Prostate gland (tissue), 2 donors: ENCODE data around the gene HNRNPH3.
"Not testable (repeated sequence)": the region's sequence is repeated elsewhere in the genome, so short reads cannot be mapped to it uniquely, and the experiment has no call there.

ENCODE experiments used
- POLR2A ChIP-seq: fragments of 450-650 bp; IDR thresholded peaks from one replicate; pipeline ENCODE4 v1.6.1; 2016; ENCODE audit warnings: antibody characterized with exemption, mild to moderate bottlenecking
- TF ChIP-seq, protein P1 (sequence below), 4 experiments: fragments of 200-600 bp in 2 of 4; fragments of 450-650 bp in 2 of 4; sonication (generic) in 2 of 4; IDR thresholded peaks; 1 replicate in 3 of 4; 2 replicates in 1 of 4; pipeline ENCODE4 v1.5.1; 2016 to 2019; ENCODE audit warnings: antibody characterized with exemption in 4 of 4, mild to moderate bottlenecking in 2 of 4, moderate library complexity in 2 of 4

DNA sequence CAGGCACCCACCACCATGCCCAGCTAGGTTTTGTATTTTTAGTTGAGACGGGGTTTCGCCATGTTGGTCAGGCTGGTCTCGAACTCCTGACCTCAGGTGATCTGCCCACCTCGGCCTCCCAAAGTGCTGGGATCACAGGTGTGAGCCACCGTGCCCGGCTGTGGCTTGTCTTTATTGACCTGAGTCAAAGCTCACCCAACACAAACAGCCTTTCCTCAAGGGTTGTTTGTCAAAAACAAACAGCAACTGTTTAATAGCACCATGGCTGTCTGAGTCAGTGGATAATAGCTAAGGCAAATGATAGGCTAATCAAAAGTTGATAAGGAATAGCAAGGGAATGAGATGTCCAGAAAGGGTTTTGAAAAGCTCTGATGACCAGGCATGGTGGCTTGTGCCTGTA lies 16.9 kb upstream of the HNRNPH3 start:
- TF ChIP-seq, protein P1, sequence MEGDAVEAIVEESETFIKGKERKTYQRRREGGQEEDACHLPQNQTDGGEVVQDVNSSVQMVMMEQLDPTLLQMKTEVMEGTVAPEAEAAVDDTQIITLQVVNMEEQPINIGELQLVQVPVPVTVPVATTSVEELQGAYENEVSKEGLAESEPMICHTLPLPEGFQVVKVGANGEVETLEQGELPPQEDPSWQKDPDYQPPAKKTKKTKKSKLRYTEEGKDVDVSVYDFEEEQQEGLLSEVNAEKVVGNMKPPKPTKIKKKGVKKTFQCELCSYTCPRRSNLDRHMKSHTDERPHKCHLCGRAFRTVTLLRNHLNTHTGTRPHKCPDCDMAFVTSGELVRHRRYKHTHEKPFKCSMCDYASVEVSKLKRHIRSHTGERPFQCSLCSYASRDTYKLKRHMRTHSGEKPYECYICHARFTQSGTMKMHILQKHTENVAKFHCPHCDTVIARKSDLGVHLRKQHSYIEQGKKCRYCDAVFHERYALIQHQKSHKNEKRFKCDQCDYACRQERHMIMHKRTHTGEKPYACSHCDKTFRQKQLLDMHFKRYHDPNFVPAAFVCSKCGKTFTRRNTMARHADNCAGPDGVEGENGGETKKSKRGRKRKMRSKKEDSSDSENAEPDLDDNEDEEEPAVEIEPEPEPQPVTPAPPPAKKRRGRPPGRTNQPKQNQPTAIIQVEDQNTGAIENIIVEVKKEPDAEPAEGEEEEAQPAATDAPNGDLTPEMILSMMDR (IDR thresholded peaks at IDR 0.05), result not testable (repeated sequence)
- not testable (repeated sequence) for TF ChIP-seq POLR2A
